Activated B cell treated with CpG ODN at 0.5 μM for 24 hours (primary cell): ENCODE data around the gene SNAP25. TPM values are rescaled to one million over a fixed set of nuclear protein-coding genes. Genes with fewer than 3 reads are reported as not detected.

Source experiments
- ATAC-seq: fragments of 200-7000 bp; cut with Tn5 transposase; one replicate; pipeline ENCODE4 v1.10.0; 2021; ENCODE audit warnings: low read depth, mild to moderate bottlenecking, moderate library complexity
- CTCF ChIA-PET: fragments of 350-600 bp; sonication (Branson Sonifier 250); formaldehyde crosslinking; loops from one replicate; lab custom pipeline; 2021; ENCODE audit warnings: antibody characterized with exemption; lab: Charles Lee
- POLR2A ChIA-PET: fragments of 350-600 bp; sonication (Branson Sonifier 250); formaldehyde crosslinking; loops from one replicate; lab custom pipeline; 2021; ENCODE audit warnings: antibody characterized with exemption; lab: Charles Lee
- DNase-seq: peaks from one replicate; pipeline ENCODE4 v3.0.0; 2022
- H3K27ac Mint-ChIP-seq: one replicate; pipeline ENCODE4 v1.8.0; 2020; ENCODE audit warnings: mixed read lengths
- H3K27me3 Mint-ChIP-seq: one replicate; pipeline ENCODE4 v1.8.0; 2021; ENCODE audit warnings: mixed read lengths
- H3K36me3 Mint-ChIP-seq: one replicate; pipeline ENCODE4 v1.8.0; 2021; ENCODE audit warnings: low read depth, mixed read lengths
- H3K4me1 Mint-ChIP-seq: one replicate; pipeline ENCODE4 v1.8.0; 2021; ENCODE audit warnings: mixed read lengths
- H3K4me3 Mint-ChIP-seq: one replicate; pipeline ENCODE4 v1.8.0; 2020; ENCODE audit warnings: mild to moderate bottlenecking, mixed read lengths
- H3K9me3 Mint-ChIP-seq: one replicate; pipeline ENCODE4 v1.8.0; 2020; ENCODE audit warnings: mixed read lengths
- CTCF ChIP-seq: fragments of 200-600 bp; IDR thresholded peaks from one replicate; pipeline ENCODE4 v1.8.0; 2022; ENCODE audit warnings: antibody characterized with exemption, mild to moderate bottlenecking
- intact Hi-C: fragments of 100-400 bp; cut with micrococcal nuclease; formaldehyde crosslinking; loops from one replicate; pipeline ENCODE4 v1.15.1; 2024
- total RNA-seq: library from RNA; stranded (reverse); gene quantifications from 2 replicates; pipeline ENCODE4 v1.2.3, GENCODE V29; 2022

The SNAP25 gene
- total RNA-seq, 1 donor from 2014 or later, result not detected

GRCh38 chr20:10216146-10216791, 2.4 kb upstream of the SNAP25 start:
- H3K27me3 Mint-ChIP-seq, result peaks cover 51% of the 10 kb centered on the region
- H3K9me3 Mint-ChIP-seq, result peaks cover 1% of the 10 kb centered on the region
- no peak for ATAC-seq
- H3K27ac Mint-ChIP-seq, result no peak overlapping the region
- TF ChIP-seq CTCF, result no peak
- peaks cover 14% of the 10 kb centered on the region for H3K4me1 Mint-ChIP-seq
- intact Hi-C loops, result loop anchor here (10.0 kb wide), 2 partner anchors 219 to 459 kb away; partner anchors contain the start of genes JAG1, MKKS and SLX4IP
- no peak overlapping the region for H3K4me3 Mint-ChIP-seq
- CTCF ChIA-PET, result no interaction called here
- H3K36me3 Mint-ChIP-seq, result no peaks in the 10 kb centered on the region
- no peak for DNase-seq
- POLR2A ChIA-PET, result no interaction called here

- ATAC-seq, result no peak
- peaks cover 1% of the 10 kb centered on the region for H3K9me3 Mint-ChIP-seq
- H3K36me3 Mint-ChIP-seq, result no peaks in the 10 kb centered on the region
- peak overlapping the region; percentile 61 for H3K4me3 Mint-ChIP-seq
- no peak for TF ChIP-seq CTCF
- H3K27ac Mint-ChIP-seq, result no peak overlapping the region
- ChIA-PET CTCF (no interaction called here), POLR2A (no interaction called here)
- peaks cover 61% of the 10 kb centered on the region for H3K27me3 Mint-ChIP-seq
- DNase-seq, result no peak
- intact Hi-C loops, result loop anchor here (10.0 kb wide), 2 partner anchors 217 to 457 kb away; partner anchors contain the start of genes JAG1, MKKS and SLX4IP
- peaks cover 14% of the 10 kb centered on the region for H3K4me1 Mint-ChIP-seq
Measured at GRCh38 chr20:10217721-10218410, 764 bp upstream of the SNAP25 start.

GRCh38 chr20:10219452-10219791, 792 bp downstream of the SNAP25 start:
- H3K4me1 Mint-ChIP-seq, result peaks cover 14% of the 10 kb centered on the region
- ChIA-PET CTCF (no interaction called here), POLR2A (no interaction called here)
- DNase-seq (peak; percentile 54), ATAC-seq (peak; percentile 64)
- peaks cover 53% of the 10 kb centered on the region for H3K27me3 Mint-ChIP-seq
- no peaks in the 10 kb centered on the region for H3K36me3 Mint-ChIP-seq
- H3K27ac Mint-ChIP-seq, result no peak overlapping the region
- TF ChIP-seq CTCF, result no peak
- H3K9me3 Mint-ChIP-seq, result peaks cover 1% of the 10 kb centered on the region
- intact Hi-C loops, result loop anchor here (10.0 kb wide), 2 partner anchors 215 to 455 kb away; partner anchors contain the start of genes JAG1, MKKS and SLX4IP
- H3K4me3 Mint-ChIP-seq, result peak overlapping the region; percentile 11

GRCh38 chr20:10219993-10220750, 1.5 kb downstream of the SNAP25 start:
- Mint-ChIP-seq H3K9me3 (peaks cover 1% of the 10 kb centered on the region), H3K4me3 (no peak overlapping the region), H3K27me3 (peaks cover 54% of the 10 kb centered on the region), H3K27ac (no peak overlapping the region), H3K4me1 (peaks cover 14% of the 10 kb centered on the region), H3K36me3 (no peaks in the 10 kb centered on the region)
- ATAC-seq, result no peak
- ChIA-PET POLR2A (no interaction called here), CTCF (no interaction called here)
- TF ChIP-seq CTCF, result no peak
- intact Hi-C loops, result loop anchor here (10.0 kb wide), 2 partner anchors 215 to 455 kb away; partner anchors contain the start of genes JAG1, MKKS and SLX4IP
- DNase-seq, result no peak

- no peak overlapping the region for H3K27ac Mint-ChIP-seq
- no peak for DNase-seq
- peaks cover 14% of the 10 kb centered on the region for H3K4me1 Mint-ChIP-seq
- ChIA-PET CTCF (no interaction called here), POLR2A (no interaction called here)
- H3K9me3 Mint-ChIP-seq, result peaks cover 1% of the 10 kb centered on the region
- intact Hi-C loops, result no loop called here
- H3K27me3 Mint-ChIP-seq, result peaks cover 51% of the 10 kb centered on the region
- no peak for ATAC-seq
- H3K36me3 Mint-ChIP-seq, result no peaks in the 10 kb centered on the region
- H3K4me3 Mint-ChIP-seq, result no peak overlapping the region
- TF ChIP-seq CTCF, result no peak
Measured at GRCh38 chr20:10221021-10221420, 2.4 kb downstream of the SNAP25 start.
